Osteoblast (primary cell): ENCODE results near the gene HTR2A. TPM values are rescaled to one million over a fixed set of nuclear protein-coding genes. Genes with fewer than 3 reads are reported as not detected.
"Not testable (repeated sequence)": the region's sequence is repeated elsewhere in the genome, so short reads cannot be mapped to it uniquely, and the experiment has no call there.

Source experiments
- DNase-seq: peaks from one replicate; pipeline ENCODE4 v3.0.0; 2011; ENCODE audit warnings: low spot score, mixed read lengths; ENCODE audit not compliant: insufficient read length; ENCODE audit errors: missing footprints
- H2AFZ ChIP-seq: 2 replicates; pipeline ENCODE4 v1.6.0; 2011; ENCODE audit warnings: mild to moderate bottlenecking, low read length
- H3K27ac ChIP-seq: 2 replicates; pipeline ENCODE4 v1.5.1; 2011; ENCODE audit warnings: mild to moderate bottlenecking, low read depth, low read length, moderate library complexity
- H3K27me3 ChIP-seq: 2 replicates; pipeline ENCODE4 v1.6.0; 2012; ENCODE audit warnings: mild to moderate bottlenecking, control low read depth, inconsistent platforms, low read length, moderate library complexity; ENCODE audit not compliant: insufficient read depth
- H3K36me3 ChIP-seq: 2 replicates; pipeline ENCODE4 v1.5.1; 2011; ENCODE audit warnings: mild to moderate bottlenecking, low read length, control low read depth, moderate library complexity; ENCODE audit not compliant: insufficient read depth
- H3K4me1 ChIP-seq: 2 replicates; pipeline ENCODE4 v1.5.1; 2011; ENCODE audit warnings: mild to moderate bottlenecking, low read length, control low read depth, moderate library complexity; ENCODE audit not compliant: insufficient read depth
- H3K4me2 ChIP-seq: 2 replicates; pipeline ENCODE4 v1.6.0; 2011; ENCODE audit warnings: mild to moderate bottlenecking, low read length; ENCODE audit not compliant: insufficient read depth
- H3K4me3 ChIP-seq: fragments of 200-600 bp; sonication (generic); 3 replicates; pipeline ENCODE4 v1.5.1; 2012; ENCODE audit warnings: mild to moderate bottlenecking, low read length, inconsistent platforms; ENCODE audit not compliant: insufficient read depth
- H3K79me2 ChIP-seq: 2 replicates; pipeline ENCODE4 v1.6.0; 2012; ENCODE audit warnings: mild to moderate bottlenecking, low read length, control low read depth, inconsistent platforms; ENCODE audit not compliant: insufficient read depth
- H3K9me3 ChIP-seq: 2 replicates; pipeline ENCODE4 v1.5.1; 2011; ENCODE audit warnings: low read depth, low read length, control low read depth
- H4K20me1 ChIP-seq: 2 replicates; pipeline ENCODE4 v1.6.0; 2012; ENCODE audit warnings: mild to moderate bottlenecking, low read length, control low read depth; ENCODE audit not compliant: insufficient read depth
- CTCF ChIP-seq: IDR thresholded peaks from 2 replicates; pipeline ENCODE4 v1.5.1; 2011; ENCODE audit warnings: mild to moderate bottlenecking, low read depth, low read length, moderate library complexity; ENCODE audit errors: extremely low read depth
- total RNA-seq: library from RNA; depleted of rRNA; stranded (reverse); fragments of >200 nt; gene quantifications from 2 replicates; pipeline ENCODE4 v1.2.3, GENCODE V29; 2012

HTR2A gene
- total RNA-seq, 1 donor = under 0.01 TPM

GRCh38 chr13:46816371-46816770 is 80.5 kb downstream of the HTR2A start:
- H3K36me3 ChIP-seq = no peaks in the 10 kb centered on the region
- no peaks in the 10 kb centered on the region for H3K9me3 ChIP-seq
- H3K27me3 ChIP-seq = peaks cover 8% of the 10 kb centered on the region
- no peak for TF ChIP-seq CTCF
- H3K27ac ChIP-seq = no peak overlapping the region
- no peak overlapping the region for H3K4me3 ChIP-seq
- H3K4me1 ChIP-seq = no peaks in the 10 kb centered on the region
- no peaks in the 10 kb centered on the region for H4K20me1 ChIP-seq
- no peaks in the 10 kb centered on the region for H3K79me2 ChIP-seq
- no peak overlapping the region for H2AFZ ChIP-seq
- no peak overlapping the region for H3K4me2 ChIP-seq
- no peak for DNase-seq

GRCh38 chr13:46812301-46812797 is 84.5 kb downstream of the HTR2A start:
- peak; percentile 52 for DNase-seq
- Histone ChIP-seq H3K79me2 (no peaks in the 10 kb centered on the region), H3K4me1 (peaks cover 5% of the 10 kb centered on the region), H3K36me3 (no peaks in the 10 kb centered on the region), H3K9me3 (no peaks in the 10 kb centered on the region), H3K4me3 (no peak overlapping the region), H2AFZ (no peak overlapping the region), H3K27ac (no peak overlapping the region), H3K4me2 (no peak overlapping the region), H3K27me3 (no peaks in the 10 kb centered on the region), H4K20me1 (no peaks in the 10 kb centered on the region)
- no peak for TF ChIP-seq CTCF

- no peaks in the 10 kb centered on the region for H3K79me2 ChIP-seq
- H3K4me3 ChIP-seq = no peak overlapping the region
- H3K36me3 ChIP-seq = no peaks in the 10 kb centered on the region
- H3K27me3 ChIP-seq = no peaks in the 10 kb centered on the region
- no peaks in the 10 kb centered on the region for H3K9me3 ChIP-seq
- H2AFZ ChIP-seq = no peak overlapping the region
- H4K20me1 ChIP-seq = no peaks in the 10 kb centered on the region
- H3K4me1 ChIP-seq = peaks cover 5% of the 10 kb centered on the region
- H3K27ac ChIP-seq = no peak overlapping the region
- peak; percentile 55 for DNase-seq
- TF ChIP-seq CTCF = no peak
- H3K4me2 ChIP-seq = peak overlapping the region; percentile 3
Observed at GRCh38 chr13:46810440-46810839, 86.4 kb downstream of the HTR2A start.

- not testable (repeated sequence) for H4K20me1 ChIP-seq, H3K4me3 ChIP-seq, H3K9me3 ChIP-seq, H3K36me3 ChIP-seq, H3K79me2 ChIP-seq, H3K27me3 ChIP-seq, DNase-seq, H3K4me2 ChIP-seq
- Histone ChIP-seq H2AFZ (peak overlapping the region; percentile 44), H3K27ac (peak overlapping the region; percentile 89), H3K4me1 (peaks cover 32% of the 10 kb centered on the region)
Observed at GRCh38 chr13:46804921-46805320, 91.9 kb downstream of the HTR2A start.
